Embryonic facial prominence (tissue), 1 donor: ENCODE data around the gene MRNIP.
"Not testable (repeated sequence)": the region's sequence is repeated elsewhere in the genome, so short reads cannot be mapped to it uniquely, and the experiment has no call there.

ENCODE experiments used
- DNase-seq: peaks from one replicate; pipeline ENCODE4 v3.0.0-alpha.2; 2016; ENCODE audit errors: extremely low spot score

Gene MRNIP

GRCh38 chr5:179871533-179871932 lies 12.9 kb upstream of the MRNIP start:
- not testable (repeated sequence) for DNase-seq

DNA sequence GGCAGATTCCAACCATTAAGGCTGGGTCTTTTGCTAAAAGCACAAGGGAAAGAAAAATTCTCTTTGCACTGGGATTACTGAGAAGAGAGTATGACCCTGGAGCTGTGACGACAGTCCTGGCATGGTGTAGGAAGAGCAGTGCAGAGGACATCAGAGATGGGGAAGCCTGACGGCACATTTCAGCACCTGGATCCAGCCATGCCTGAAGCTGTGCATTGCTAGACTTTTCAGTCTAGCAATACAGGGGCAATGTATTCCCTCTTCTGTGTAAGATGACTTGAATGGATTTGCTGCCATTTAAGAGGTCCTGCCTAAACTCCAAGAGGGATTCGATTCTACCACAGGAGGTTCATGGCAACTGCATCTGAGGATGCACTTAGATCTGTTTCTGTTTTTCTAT lies 12.3 kb upstream of the MRNIP start:
- DNase-seq, result no peak

- no peak for DNase-seq
These were observed 11.8 kb upstream of the MRNIP start for GRCh38 chr5:179870403-179870903.

DNA sequence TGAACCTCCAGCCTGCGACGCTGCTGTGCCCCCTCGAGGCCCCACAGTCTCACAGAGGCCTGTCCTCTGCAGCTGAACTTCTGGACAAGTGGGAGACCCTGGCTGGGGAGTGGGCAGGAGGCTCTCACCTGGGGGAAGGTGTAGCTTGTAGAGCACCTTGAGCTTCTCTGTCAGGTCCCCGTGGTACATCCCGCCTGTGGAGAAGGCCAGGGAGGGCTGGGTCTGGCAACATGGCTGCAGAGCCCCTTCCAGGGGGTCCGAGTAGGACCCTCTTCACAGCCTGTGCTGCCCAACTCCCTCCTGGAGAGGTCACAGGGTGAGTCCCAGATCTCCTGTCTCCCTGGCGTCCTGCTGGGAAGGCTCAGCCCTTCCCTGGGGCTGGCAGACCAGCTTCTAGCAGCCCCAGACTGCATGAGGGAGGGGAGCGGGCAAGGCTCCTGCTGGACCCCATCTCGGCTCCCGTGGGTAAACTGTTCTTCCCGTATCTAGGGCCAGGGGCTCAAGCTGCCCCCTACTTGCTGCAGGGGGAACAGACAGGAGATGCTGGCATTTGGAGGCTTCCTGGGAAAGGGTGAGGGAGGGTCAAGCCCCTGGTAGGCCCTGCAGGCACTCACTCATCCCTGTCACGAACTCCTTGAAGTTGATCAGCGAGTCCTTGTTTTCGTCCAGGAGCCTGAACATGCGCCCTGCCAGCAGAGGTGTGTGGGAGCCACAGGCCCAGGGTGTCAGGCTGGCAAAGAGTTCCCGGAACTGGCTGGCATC lies 11.2 kb upstream of the MRNIP start:
- no peak for DNase-seq

DNA sequence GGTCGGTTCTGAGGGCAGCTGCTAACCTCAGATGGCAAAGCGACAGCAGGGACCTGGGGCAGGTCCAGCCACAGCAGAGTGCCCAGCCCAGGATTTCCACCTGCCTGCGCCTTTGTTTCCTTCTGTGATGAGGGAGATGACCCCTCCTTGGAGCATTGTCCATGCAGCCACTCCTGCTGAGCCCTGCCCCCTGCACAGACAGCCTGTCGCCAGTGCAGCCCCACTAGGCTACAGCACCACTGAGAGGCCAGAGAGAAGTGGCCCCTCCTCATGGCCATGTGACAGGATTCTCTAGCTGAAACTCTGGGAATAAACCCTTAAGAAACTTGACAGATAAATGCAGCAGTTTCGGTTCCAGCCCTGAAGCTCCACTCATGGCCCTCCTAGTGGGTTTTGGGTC lies 10.5 kb upstream of the MRNIP start:
- no peak for DNase-seq

- no peak for DNase-seq
These were observed 9.9 kb upstream of the MRNIP start for GRCh38 chr5:179868541-179868940.

DNA sequence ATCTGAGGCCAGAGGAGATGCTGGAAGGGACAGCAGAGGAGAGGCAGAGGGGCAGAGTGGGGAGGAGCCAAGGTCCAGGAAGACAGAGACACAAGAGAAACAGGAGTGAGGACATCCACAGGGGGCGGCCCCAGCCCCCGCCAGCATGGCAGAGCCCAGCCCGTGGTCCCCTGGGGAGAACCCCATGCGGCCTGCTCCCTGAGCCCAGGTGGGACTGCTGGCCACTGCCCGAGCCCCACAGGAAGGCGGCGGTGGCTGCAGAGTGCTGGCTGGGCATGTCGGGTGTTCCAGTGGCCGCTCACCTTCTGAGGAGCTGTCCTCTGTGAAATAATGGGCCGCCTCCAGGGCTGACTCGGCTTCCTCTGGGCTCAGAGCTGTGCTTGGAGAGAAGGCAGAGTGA lies 8.9 kb upstream of the MRNIP start:
- DNase-seq, result no peak

- no peak for DNase-seq
These were observed 8.5 kb upstream of the MRNIP start for GRCh38 chr5:179867079-179867465.

DNA sequence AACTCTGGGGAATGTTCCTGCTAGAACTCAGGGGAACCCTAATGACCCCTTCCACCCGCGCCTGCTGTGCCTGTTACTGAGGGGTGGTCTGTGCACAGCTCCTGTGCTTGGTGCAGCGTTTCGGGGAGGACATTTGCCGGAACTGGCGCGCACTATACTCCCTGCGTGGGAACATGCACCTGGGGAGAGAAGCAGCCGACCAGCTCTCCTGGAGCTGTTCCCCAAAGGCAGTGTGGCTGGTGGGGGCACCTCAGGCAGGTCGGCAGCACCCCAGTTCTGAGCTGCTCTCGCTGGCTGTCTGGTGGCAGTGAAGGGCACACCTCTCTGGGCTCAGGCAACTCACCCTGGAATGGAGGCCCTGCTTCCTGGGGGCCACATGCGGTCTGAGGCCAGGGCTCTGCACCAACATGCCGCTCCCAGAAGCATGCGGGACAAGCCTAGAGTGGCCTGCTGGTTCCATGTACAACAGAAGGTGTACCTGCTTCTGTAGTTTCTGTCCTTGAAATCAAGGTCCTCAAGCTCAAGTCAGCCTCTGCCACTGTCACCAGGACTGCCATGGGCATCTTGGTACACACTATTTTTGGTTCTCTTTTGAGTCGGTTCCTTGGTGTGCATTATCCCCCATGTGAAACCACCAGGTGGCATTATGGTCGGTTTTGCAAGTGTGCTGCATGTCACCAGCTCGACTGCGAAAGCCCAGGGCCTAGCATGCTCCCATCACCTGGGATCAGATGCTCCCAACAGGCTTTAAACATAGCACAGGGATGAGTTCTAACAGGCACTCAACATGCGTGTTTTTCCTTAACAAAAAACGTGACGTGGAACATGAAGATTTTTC lies 7.8 kb upstream of the MRNIP start:
- no peak for DNase-seq

DNA sequence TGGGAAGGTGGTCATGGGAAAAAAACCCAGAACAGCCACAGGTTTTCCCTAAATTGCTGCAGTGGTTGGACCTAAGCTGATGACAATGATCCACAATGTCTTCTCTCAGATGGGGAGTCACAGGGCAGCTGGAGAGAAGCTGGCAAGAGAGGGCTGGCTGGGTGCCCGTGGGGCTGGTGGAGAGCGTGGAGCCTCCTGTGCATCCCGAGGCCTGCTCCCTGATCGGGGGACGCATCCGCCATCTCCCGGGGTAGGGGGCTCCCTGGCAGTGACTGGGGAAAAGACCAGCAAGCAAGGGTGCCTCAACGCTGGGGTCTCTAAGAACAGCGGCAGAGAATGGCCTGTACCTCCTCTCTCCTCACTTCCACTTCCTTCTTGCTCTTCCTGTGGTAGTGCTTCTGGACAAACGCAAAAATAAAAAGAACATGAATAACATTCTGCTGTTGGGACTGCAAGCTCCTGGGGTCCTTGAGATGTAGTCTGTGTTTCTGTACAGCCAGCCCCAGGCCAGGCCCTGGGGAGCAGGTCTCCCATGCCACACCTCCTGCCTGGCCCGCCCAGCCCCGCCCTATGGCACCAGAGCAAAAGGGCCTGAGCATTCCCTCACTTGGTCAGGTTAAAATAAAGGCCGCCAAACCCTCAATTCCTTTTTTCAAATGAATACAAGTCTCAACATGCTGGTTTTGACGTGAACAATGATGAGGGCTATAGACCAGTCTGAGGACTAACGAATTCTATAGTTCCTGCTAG lies 7.0 kb upstream of the MRNIP start:
- no peak for DNase-seq

- DNase-seq, result no peak
These were observed 6.1 kb upstream of the MRNIP start for GRCh38 chr5:179864686-179865085.

DNA sequence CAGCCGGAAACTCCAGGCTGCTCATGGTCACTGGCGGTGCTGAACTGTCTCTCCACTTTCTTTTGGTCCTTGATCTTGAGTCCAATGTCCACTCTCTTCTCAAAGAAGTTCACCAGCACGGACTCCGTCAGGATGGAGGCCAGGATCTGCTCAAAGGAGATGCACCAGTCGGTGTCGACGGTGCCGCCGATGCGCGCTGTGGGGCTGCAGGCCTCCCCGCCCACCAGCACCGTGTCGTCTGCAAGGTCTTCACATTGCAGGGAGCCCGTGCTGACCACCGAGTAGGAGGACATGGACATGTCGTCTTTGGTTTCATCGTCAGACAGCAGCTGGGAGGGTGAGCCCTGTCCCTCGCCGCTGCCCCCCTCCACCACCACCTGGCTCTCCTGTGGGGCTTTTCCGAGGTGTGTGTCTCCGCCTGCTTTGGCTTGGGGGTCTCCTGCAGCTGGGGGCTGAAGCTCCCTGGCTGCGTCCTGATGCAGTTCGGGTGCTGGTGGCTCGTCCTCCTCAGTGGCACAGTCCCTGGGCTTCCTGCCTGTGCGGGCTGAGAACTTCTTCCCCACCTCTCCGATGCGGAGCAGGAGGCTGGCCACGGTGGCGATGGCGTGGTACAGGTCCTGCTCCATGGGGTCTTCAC lies 5.0 kb upstream of the MRNIP start:
- DNase-seq, result no peak

GRCh38 chr5:179862891-179863290 lies 4.3 kb upstream of the MRNIP start:
- no peak for DNase-seq

DNA sequence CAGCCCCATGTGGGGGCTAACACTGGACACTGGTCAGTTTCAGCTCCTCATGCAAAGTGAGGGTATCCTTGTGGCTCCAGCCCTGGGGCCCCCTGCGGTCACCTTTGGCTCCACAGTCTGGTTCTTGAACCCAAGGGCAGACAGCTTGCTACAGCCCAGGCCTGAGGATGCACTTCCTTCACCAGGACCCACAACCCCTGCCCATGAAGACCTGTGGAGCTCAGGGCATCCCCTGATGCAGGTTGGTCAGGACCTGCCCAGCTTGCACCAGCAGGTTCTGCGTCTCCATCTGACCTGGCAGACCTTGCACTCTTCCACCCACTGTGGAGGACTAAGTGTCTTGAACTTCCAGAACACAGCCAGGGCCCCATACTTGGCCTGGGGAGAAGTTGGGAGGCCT lies 3.7 kb upstream of the MRNIP start:
- no peak for DNase-seq

DNA sequence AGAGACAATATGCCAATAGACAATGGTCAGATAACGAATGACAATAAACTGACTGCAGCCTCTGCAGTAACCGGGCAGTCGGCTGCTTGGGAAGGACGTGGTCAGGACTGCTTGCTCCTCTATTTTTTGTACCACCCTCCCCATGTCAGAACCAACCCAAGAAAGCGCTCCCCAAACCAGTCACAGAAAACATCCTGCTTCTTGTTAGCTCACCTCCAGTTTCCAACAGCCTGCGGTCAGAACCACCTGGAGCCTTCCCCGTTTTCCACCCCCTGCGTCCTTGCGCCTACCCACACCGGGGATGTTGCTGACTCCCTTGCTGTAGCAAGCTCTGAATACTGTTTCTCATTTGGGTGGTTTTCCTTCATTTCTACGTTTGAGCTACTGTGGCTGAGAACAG lies 1.7 kb upstream of the MRNIP start:
- no peak for DNase-seq

DNA sequence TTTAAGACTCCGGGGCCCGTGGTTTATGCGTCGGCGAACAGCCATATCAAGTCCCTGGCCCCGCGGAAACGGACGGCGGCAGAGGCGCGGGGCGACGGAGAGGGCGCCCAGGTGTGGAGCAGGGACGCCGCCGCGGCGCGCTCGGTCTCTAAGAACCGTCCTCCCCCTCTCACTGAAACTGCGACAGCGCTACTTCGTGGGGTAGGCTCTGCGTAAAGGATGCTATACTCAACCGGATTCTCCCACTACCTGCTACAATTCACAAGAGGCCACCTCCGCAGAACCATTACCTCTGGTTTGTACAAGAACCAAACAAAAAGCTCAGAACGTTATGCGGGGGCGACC lies 404 bp downstream of the MRNIP start:
- no peak for DNase-seq

GRCh38 chr5:179854356-179854755 lies 4.3 kb downstream of the MRNIP start:
- no peak for DNase-seq

DNA sequence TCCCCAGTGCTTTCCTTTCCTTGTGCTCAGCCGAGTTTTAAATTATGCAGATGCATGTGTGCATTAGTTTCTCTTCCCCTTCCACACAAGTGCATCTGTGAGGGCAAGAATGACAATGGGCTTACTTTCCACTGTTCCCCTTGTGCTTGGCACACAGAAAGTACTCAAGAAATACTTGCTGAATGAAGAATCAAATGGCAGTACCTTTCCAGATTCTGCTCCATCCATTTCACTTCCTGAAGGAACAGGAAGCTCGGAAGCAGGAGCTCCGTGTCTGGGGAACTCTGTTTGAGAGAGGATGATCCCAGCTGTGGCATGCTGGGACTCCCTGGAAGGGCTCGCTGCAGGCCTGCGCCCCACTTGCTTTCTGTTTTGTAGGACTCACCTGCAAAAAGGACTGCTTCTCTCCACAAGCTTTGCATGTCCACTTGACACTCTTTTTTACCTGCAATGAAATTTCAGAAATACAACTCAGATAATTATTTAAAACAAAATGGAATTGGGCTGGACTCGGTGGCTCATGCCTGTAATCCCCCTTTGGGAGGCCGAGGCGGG lies 5.5 kb downstream of the MRNIP start:
- DNase-seq, result no peak

DNA sequence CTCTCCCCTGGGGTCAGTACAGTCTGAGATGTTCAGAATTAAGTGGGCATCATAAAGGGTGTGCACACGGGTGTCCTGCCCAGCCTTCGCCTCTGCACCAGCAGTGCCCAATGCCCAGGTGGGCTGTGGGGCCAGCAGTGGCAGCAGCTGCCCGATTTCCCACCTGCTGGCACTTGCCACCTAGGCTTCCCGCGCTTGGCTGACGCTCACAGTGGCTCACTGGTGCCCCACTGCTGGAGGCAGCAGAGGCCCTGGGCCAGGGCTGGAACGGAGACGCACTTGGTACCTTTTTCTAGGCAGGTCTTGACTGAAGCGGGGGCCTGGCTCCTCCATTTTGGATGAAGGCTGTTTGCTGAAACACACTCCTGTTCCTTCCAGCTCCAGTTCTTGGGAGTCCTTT lies 17.0 kb downstream of the MRNIP start:
- DNase-seq, result no peak

DNA sequence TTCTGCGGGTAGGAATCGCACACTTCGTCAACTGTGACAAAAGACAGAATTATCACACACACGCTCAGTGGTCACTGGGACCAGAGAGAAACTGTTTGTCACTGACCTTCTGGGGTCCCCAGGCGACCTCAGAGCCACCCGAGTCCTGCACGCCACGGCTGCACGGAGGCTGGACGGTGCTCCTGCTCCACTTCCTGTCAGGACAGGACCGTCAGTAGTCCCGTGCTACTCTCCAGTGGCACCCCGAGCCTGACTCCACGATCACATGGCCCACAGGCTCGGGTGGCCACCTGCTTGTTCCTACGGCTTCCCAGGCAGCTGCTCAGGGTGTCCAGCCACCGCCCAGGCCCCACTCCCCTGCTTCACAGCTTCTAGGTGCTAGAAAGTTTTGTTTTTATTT lies 17.9 kb downstream of the MRNIP start:
- DNase-seq, result no peak

DNA sequence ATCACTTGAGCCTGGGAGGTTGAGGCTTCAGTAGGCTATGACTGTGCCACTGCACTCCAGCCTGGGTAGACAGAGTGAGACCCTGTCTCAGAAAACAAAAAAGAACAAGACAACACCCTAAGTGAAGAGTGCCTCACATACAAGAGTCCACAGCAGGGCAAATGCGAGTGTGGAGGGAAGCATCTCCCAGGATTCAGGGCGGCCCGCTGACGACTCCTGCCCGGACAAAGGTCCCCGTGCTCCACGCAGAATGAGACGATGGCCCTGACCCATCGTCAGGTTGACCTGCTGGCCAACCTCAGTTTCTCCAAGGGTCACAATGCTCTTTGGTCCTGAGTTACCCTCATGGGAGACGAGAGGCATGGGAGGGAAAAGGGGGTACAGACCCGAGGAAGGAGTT lies 18.3 kb downstream of the MRNIP start:
- DNase-seq, result no peak
